Posterior vena cava (tissue), 2 donors: Measurements from ENCODE around the gene ACSF3. TPM values are rescaled to one million over a fixed set of nuclear protein-coding genes. Genes with fewer than 3 reads are reported as not detected.
"Not testable (repeated sequence)": the region's sequence is repeated elsewhere in the genome, so short reads cannot be mapped to it uniquely, and the experiment has no call there.

ENCODE experiments used
- DNase-seq: peaks from one replicate; pipeline ENCODE4 v3.0.0-alpha.2; 2020; ENCODE audit warnings: low spot score
- intact Hi-C, 2 donors: fragments of 100-400 bp; cut with DNase I; formaldehyde crosslinking; loops; one replicate each; pipeline versions ENCODE4 v1.14.1 to v1.14.2; 2022 to 2023
- total RNA-seq, 2 donors: library from RNA; stranded (reverse); fragmentation: NEBNext Ultra II Directional; extraction: Animal tissue kit (Norgen Biotek cat#: 25700); gene quantifications; one replicate each; pipeline ENCODE4 v1.2.1, GENCODE V29; 2021
- donor health status: DM: yes; HTN: yes; CAD: no.
- donor health status: DM: yes; HTN: yes; CAD: no.

Gene ACSF3
- total RNA-seq, 2 donors from 2014 or later, result 19.1 to 21.4 TPM

- intact Hi-C loops, DNase-seq: not testable (repeated sequence)
These were observed 24.6 kb upstream of the ACSF3 start for GRCh38 chr16:89068814-89069616.

DNA sequence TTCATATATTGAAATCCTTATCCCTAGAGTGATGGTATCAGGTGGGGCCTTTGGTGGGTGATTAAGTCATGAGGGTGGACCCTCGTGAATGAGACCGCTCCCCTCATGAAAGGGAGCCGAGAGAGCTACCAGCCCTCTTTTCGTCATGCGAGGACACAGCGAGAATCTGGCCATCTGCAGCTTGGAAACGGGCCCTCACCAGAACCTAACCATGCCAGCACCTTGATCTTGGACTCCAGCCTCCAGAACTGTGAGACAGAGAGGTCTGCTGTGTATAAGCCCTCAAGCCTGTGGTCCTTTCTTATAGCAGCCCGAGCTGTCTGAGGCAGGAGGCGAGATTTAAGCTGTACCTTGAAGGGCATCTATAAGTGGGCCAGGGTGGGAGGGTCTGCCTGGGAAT lies 23.7 kb upstream of the ACSF3 start:
- DNase-seq, result no peak
- intact Hi-C loops, result no loop called here

- no peak for DNase-seq
- intact Hi-C loops, result no loop called here
These were observed 23.1 kb upstream of the ACSF3 start for GRCh38 chr16:89070590-89070989.

DNA sequence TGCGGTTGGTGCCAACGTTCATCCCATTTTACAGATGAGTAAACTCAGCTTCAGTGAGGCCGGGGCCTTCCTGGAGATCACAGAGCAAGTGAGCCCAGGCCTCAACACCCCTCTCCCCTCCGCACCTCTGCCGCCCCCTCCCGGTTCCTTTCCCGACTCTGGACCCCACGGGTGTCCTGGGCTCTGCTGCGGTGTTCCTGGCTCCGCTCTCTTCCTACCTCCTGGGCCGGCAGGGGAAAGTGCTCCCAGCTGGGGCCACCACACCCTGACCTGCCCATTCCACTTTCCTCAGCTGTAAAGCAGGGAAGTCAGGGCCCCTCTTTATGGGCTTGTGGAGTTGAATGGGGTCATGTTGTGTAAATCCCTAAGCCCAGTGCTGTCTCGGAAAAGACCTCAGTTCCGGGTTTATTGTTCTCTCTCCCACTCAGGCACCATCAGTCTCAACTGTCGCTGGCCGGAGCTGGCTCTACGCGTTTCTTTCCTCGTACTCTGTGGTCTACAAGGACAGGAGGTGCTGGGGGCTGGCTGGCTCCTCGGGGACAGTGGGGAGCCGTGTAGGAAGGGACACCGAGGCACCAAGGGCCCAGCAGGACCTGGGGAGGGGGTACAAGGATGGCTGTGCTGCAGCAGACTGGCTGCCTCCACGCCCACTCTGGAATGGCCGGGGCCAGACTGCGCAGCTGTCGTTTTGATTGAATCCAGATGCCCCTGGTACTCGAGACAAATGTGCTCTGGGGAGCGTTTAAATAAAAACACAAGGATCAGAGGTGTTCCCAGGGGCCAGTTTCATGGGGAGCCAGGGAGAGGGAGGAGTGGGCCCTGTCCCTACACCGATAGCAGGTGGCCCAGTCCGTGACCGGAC lies 21.7 kb upstream of the ACSF3 start:
- DNase-seq, result no peak
- intact Hi-C loops, result no loop called here

GRCh38 chr16:89072548-89073130 lies 21.0 kb upstream of the ACSF3 start:
- intact Hi-C loops, result no loop called here
- DNase-seq, result no peak

- DNase-seq, result no peak
- intact Hi-C loops, result no loop called here
These were observed 20.1 kb upstream of the ACSF3 start for GRCh38 chr16:89073346-89074071.

GRCh38 chr16:89074072-89074674 lies 19.5 kb upstream of the ACSF3 start:
- DNase-seq, intact Hi-C loops: not testable (repeated sequence)

DNA sequence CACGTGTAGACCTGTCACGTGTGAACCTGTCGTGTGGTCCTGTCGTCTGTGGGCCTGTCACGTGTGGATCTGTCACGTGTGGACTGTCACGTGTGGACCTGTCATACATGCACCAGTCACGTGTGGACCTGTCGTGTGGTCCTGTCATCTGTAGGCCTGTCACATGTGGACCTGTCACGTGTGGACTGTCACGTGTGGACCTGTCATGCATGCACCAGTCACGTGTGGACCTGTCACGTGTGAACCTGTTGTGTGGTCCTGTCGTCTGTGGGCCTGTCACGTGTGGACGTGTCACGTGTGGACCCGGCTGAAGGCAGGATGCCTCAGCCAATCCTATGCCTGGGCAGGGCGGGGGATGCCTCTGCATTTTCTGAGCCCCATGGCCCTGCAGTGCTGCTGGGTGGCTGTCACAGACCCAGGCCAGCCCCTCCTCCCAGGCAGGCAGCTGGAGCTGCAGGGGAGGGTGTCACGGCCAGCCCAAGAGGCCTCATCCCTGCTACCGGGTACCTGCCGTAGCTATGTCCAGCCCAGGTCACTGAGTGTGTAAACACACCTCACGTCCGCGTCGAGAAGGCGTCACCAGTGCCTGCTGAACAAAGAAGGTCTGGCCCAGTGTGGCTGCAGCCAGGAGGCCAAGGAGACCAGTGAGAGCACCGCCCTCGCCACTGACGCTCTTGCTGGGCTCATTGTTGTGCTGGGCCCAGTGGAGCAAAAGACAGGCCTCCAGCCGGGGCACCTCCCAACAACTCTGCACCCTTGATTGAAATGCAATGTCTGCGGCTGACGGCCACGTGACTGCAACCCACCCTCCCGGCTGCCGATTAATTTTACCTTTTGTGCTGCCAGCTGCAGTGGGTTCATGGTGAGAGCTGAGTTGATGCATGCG lies 18.6 kb upstream of the ACSF3 start:
- DNase-seq, result no peak
- intact Hi-C loops, result no loop called here

- intact Hi-C loops, result no loop called here
- no peak for DNase-seq
These were observed 17.5 kb upstream of the ACSF3 start for GRCh38 chr16:89076159-89076558.

DNA sequence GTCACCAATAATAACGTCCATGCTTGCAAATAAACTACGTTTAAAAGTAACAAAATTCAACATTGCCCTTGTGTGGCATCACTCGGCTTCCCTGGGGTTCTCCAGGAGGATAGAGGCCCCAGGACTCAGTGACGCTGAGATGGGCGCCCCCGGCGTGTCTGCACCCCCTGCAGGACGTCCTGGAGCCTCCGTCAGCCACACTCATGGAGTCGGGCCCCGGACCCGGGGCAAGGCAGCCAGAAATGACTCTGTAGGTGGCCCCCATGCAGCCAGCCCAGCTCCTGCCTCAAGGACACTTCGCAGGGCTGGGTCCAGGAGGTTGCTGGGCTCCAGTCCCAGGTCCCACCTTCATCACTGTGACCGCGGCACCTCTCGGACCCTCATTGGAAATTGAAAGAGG lies 16.6 kb upstream of the ACSF3 start:
- intact Hi-C loops, result no loop called here
- DNase-seq, result no peak

GRCh38 chr16:89078172-89078571 lies 15.5 kb upstream of the ACSF3 start:
- DNase-seq, result no peak
- intact Hi-C loops, result no loop called here

DNA sequence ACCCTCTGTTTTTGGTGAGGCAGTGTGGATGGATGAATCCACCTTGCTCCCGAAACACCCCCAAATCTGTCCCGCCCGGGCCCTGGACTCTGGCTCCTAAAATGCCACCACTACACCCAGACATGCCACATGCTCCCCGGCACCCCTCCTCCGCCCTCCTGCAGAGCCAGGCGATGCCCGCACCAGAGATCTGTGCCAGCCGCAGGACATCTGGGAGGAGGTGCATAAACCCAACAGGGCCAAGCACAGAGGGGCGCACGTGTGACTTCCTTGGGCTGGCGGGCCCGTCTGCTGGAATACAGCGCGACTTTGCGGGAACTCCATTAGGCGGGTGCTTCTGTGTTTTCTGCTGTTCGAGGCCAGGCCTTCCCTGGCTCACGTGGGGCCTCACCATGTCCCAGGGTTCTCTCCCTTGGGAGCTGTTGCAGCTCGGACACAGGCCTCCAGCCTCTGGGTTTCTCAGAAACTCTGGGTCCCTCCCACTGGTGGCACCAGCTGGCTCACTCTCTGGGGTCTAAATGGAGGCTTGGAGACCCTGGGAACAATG lies 14.1 kb upstream of the ACSF3 start:
- no peak for DNase-seq
- intact Hi-C loops, result no loop called here

DNA sequence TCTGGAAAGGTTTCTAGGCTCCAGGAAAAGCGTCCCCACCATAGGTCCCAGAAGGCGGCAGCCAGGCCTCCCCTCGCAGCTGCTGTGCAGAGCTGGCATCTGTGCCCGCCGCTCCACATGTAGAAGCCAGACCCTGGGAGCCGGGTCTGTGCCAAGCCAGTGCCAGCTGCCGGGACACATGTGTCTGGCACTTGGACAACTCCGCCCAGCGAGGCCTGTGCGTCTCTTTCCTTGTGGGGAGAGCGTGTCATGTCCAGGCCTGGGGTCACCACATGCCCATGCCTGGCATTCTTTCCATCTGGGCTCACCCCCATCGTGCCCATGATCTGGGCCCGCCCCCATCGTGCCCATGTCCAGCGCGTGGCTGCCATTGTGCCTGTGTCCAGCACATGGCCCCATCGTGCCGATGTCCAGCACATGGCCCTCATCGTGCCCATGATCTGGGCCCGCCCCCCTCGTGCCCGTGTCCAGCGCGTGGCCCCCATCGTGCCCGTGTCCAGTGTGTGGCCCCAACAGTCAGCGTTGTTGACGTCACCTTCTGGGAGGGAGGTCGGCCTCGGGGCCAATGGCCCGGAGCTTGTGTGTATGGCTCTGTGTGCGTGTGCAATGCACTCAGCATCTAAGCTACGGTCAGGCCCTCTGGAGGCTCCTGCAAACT lies 13.3 kb upstream of the ACSF3 start:
- intact Hi-C loops, result no loop called here
- DNase-seq, result no peak

DNA sequence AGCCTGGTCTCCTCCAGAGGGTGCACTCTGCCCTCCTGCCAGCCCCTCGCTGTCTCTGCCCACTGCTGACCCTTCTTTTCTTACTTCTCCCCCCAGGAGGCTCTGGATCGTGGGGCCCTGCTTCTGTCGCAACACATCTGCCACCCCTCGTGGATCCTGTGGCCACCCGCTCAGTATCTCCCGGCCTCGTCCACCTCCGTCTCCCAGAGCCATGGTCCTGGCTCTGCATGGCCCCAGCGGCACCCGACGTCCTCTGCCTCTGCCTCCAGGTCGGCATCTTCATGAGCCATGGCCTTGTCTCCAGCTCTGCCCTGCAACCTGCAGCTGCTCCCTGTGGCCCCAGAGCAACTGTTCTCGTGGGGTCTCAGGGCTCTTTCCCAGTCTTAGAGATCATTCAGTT lies 12.1 kb upstream of the ACSF3 start:
- DNase-seq, result no peak
- intact Hi-C loops, result no loop called here

GRCh38 chr16:89084411-89084810 lies 9.2 kb upstream of the ACSF3 start:
- intact Hi-C loops, result no loop called here
- no peak for DNase-seq

GRCh38 chr16:89084814-89085612 lies 8.6 kb upstream of the ACSF3 start:
- DNase-seq, result no peak
- intact Hi-C loops, result loop anchor here in 1 of 2 donors (5.0 kb wide), 1 partner anchor 882 kb away; no protein-coding TSS in a partner anchor
